GM12891 (cell line): ENCODE data around the gene UBQLNL.

Experiments used
- DNase-seq: peaks from one replicate; pipeline ENCODE4 v3.0.0; 2011; ENCODE audit warnings: low spot score; ENCODE audit not compliant: insufficient read length
- FAIRE-seq: peaks from 2 replicates; lab custom pipeline; 2011; peaks lifted over from hg19 to GRCh38; lab: Jason Lieb, UNC
- PAX5 ChIP-seq: IDR thresholded peaks from 2 replicates; pipeline ENCODE4 v1.6.1; 2011; ENCODE audit warnings: low read length, moderate library complexity, mild to moderate bottlenecking; ENCODE audit not compliant: insufficient read depth, severe bottlenecking
- POLR2A ChIP-seq: IDR thresholded peaks from 2 replicates; pipeline ENCODE4 v1.6.1; 2011; ENCODE audit warnings: low read depth, low read length, control low read depth
- POLR2AphosphoS5 ChIP-seq: IDR thresholded peaks from 2 replicates; pipeline ENCODE4 v1.6.1; 2011; ENCODE audit warnings: low read depth, low read length, control low read depth
- POU2F2 ChIP-seq: IDR thresholded peaks from 2 replicates; pipeline ENCODE4 v1.6.1; 2011; ENCODE audit warnings: low read depth, mild to moderate bottlenecking, control low read depth, low read length, moderate library complexity
- SPI1 ChIP-seq: IDR thresholded peaks from 2 replicates; pipeline ENCODE4 v1.6.1; 2011; ENCODE audit warnings: low read depth, low read length, control low read depth
- TAF1 ChIP-seq: IDR thresholded peaks from 2 replicates; pipeline ENCODE4 v1.6.1; 2011; ENCODE audit warnings: low read depth, low read length, control low read depth

UBQLNL gene

GRCh38 chr11:5509803-5510202 lies 6.7 kb downstream of the UBQLNL start, which contains the start of gene UBQLN3:
Gene UBQLN3, minus strand, starts transcription at chr11:5509957. Its CDS starts 399 bp downstream, at chr11:5509558.
- TF ChIP-seq TAF1 = no peak
- TF ChIP-seq POLR2A = no peak
- FAIRE-seq = no peak
- no peak for DNase-seq

- FAIRE-seq (no peak), DNase-seq (no peak)
- TF ChIP-seq PAX5 = no peak
- TF ChIP-seq POU2F2 = no peak
- TF ChIP-seq TAF1 = no peak
- TF ChIP-seq POLR2A = no peak
- no peak for TF ChIP-seq POLR2AphosphoS5
- TF ChIP-seq SPI1 = no peak
These were observed 7.9 kb downstream of the UBQLNL start for GRCh38 chr11:5508605-5509004.

GRCh38 chr11:5507933-5508305 lies 8.6 kb downstream of the UBQLNL start:
- TF ChIP-seq TAF1 (no peak), PAX5 (no peak), POLR2AphosphoS5 (no peak), POU2F2 (no peak), POLR2A (no peak)
- DNase-seq (no peak), FAIRE-seq (no peak)

GRCh38 chr11:5507177-5507932 lies 9.1 kb downstream of the UBQLNL start:
- FAIRE-seq = no peak
- no peak for DNase-seq
- TF ChIP-seq SPI1 (no peak), POLR2AphosphoS5 (no peak), POU2F2 (no peak), PAX5 (no peak), TAF1 (no peak), POLR2A (no peak)

- no peak for DNase-seq
- FAIRE-seq = no peak
- TF ChIP-seq POU2F2 (no peak), SPI1 (no peak), POLR2AphosphoS5 (no peak), POLR2A (no peak)
These were observed 11.0 kb downstream of the UBQLNL start for GRCh38 chr11:5505363-5506048.

- TF ChIP-seq PAX5 (no peak), SPI1 (peak; percentile 52)
- DNase-seq (no peak), FAIRE-seq (no peak)
These were observed 12.0 kb downstream of the UBQLNL start for GRCh38 chr11:5504403-5504921.

- no peak for TF ChIP-seq TAF1
- TF ChIP-seq POLR2A = no peak
- TF ChIP-seq SPI1 = no peak
- TF ChIP-seq POLR2AphosphoS5 = no peak
- no peak for TF ChIP-seq PAX5
- no peak for TF ChIP-seq POU2F2
- DNase-seq = no peak
- no peak for FAIRE-seq
These were observed 16.1 kb downstream of the UBQLNL start for GRCh38 chr11:5500393-5500801.

- TF ChIP-seq POLR2A (no peak), POLR2AphosphoS5 (no peak), SPI1 (no peak), TAF1 (no peak), POU2F2 (no peak), PAX5 (no peak)
- FAIRE-seq (no peak), DNase-seq (no peak)
These were observed 16.8 kb downstream of the UBQLNL start for GRCh38 chr11:5499671-5500070.

- TF ChIP-seq POLR2AphosphoS5 = no peak
- no peak for DNase-seq
- no peak for FAIRE-seq
These were observed 26.7 kb downstream of the UBQLNL start for GRCh38 chr11:5489576-5490357.

GRCh38 chr11:5488798-5489399 lies 27.6 kb downstream of the UBQLNL start:
- no peak for FAIRE-seq
- no peak for TF ChIP-seq PAX5
- TF ChIP-seq POLR2AphosphoS5 = no peak
- TF ChIP-seq TAF1 = no peak
- TF ChIP-seq SPI1 = no peak
- no peak for TF ChIP-seq POU2F2
- DNase-seq = no peak
